ENCODE results near the gene VMP1. TPM values are rescaled to one million over a fixed set of nuclear protein-coding genes. Genes with fewer than 3 reads are reported as not detected.
"Not testable (repeated sequence)": the region's sequence is repeated elsewhere in the genome, so short reads cannot be mapped to it uniquely, and the experiment has no call there.

VMP1 gene
- polyA plus RNA-seq, 10 donors: 40.5 to 63.3 (median 53.8) TPM

DNA sequence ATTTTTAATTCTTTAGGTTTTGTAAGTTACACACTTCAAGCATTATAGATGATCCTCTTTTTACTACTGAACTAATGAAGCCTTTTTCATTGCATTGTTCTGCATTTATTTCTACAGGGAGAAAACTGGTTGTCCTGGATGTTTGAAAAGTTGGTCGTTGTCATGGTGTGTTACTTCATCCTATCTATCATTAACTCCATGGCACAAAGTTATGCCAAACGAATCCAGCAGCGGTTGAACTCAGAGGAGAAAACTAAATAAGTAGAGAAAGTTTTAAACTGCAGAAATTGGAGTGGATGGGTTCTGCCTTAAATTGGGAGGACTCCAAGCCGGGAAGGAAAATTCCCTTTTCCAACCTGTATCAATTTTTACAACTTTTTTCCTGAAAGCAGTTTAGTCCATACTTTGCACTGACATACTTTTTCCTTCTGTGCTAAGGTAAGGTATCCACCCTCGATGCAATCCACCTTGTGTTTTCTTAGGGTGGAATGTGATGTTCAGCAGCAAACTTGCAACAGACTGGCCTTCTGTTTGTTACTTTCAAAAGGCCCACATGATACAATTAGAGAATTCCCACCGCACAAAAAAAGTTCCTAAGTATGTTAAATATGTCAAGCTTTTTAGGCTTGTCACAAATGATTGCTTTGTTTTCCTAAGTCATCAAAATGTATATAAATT, 132.3 kb downstream of the VMP1 start:
- DNase-seq: no peak

DNA sequence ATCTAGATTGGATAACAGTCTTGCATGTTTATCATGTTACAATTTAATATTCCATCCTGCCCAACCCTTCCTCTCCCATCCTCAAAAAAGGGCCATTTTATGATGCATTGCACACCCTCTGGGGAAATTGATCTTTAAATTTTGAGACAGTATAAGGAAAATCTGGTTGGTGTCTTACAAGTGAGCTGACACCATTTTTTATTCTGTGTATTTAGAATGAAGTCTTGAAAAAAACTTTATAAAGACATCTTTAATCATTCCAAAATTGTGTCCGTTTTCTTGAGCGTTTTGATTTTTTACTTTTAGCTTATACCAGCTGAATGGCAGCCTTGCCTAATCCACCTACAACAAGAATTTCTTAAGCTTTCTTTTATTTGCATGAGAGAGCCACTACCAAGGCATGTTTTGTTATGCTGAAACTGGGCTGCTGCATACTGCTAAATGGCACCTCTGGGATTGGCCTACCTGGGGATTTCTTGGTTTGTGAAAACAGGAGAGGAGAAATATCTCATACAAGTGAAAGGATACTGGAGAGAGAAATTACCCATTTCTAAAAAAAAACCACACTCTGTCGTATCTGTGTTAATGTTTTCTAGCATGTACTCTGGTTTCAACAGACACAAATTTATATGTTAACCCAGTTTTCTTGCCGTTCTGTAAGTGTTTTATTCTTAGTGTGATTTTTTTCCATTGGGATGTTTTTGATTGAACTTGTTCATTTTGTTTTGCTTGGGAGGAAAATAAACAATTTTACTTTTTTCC, 133.1 kb downstream of the VMP1 start:
- no peak for DNase-seq

DNA sequence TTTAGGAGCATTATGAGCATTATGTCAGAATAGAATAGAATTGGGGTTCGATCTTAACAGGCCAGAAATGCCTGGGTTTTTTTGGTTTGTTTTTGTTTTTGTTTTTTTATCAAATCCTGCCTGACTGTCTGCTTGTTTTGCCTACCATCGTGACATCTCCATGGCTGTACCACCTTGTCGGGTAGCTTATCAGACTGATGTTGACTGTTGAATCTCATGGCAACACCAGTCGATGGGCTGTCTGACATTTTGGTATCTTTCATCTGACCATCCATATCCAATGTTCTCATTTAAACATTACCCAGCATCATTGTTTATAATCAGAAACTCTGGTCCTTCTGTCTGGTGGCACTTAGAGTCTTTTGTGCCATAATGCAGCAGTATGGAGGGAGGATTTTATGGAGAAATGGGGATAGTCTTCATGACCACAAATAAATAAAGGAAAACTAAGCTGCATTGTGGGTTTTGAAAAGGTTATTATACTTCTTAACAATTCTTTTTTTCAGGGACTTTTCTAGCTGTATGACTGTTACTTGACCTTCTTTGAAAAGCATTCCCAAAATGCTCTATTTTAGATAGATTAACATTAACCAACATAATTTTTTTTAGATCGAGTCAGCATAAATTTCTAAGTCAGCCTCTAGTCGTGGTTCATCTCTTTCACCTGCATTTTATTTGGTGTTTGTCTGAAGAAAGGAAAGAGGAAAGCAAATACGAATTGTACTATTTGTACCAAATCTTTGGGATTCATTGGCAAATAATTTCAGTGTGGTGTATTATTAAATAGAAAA, 133.8 kb downstream of the VMP1 start:
- DNase-seq: not testable (repeated sequence)

DNA sequence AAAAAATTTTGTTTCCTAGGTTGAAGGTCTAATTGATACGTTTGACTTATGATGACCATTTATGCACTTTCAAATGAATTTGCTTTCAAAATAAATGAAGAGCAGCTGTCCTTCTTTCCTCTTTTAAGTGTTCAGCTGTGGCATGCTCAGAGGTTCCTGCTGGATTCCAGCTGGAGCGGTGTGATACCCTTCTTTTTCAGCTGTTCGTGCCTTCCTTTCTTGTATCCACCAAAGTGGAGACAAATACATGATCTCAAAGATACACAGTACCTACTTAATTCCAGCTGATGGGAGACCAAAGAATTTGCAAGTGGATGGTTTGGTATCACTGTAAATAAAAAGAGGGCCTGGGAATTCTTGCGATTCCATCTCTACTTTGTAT, 134.4 kb downstream of the VMP1 start:
- not testable (repeated sequence) for DNase-seq

DNA sequence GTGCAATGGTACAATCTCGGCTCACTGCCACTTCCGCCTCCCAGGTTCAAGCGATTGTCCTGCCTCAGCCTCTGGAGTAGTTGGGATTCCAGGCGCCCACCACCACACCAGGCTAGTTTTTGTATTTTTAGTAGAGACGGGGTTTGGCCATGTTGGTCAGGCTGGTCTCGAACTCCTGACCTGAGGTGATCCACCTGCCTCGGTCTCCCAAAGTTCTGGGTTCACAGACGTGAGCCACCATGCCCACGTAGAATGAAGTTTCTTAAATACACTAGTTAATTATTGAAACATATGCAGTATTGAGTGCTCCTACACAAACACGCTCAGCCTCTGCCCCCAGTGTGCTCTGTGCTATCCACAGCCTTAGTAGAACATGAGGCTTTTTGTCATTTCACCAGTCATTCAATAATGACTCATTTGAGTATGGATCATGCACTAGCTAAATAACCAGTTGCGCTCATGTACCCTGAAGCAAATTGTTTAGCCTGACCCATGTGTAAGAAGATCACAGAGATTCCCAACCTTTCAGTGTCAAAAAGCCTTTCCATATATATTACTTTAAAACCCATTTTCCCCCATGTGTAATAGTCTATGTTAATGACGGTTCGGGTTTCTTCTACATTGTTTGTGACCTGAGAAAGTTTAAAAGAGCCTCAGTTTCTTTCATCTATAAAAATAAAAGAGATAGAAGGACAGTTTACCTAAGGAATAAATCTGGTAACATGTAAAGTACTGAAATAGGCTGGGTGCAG, 135.6 kb downstream of the VMP1 start:
- peak in 1 of 3 donors; percentile 92 for DNase-seq

DNA sequence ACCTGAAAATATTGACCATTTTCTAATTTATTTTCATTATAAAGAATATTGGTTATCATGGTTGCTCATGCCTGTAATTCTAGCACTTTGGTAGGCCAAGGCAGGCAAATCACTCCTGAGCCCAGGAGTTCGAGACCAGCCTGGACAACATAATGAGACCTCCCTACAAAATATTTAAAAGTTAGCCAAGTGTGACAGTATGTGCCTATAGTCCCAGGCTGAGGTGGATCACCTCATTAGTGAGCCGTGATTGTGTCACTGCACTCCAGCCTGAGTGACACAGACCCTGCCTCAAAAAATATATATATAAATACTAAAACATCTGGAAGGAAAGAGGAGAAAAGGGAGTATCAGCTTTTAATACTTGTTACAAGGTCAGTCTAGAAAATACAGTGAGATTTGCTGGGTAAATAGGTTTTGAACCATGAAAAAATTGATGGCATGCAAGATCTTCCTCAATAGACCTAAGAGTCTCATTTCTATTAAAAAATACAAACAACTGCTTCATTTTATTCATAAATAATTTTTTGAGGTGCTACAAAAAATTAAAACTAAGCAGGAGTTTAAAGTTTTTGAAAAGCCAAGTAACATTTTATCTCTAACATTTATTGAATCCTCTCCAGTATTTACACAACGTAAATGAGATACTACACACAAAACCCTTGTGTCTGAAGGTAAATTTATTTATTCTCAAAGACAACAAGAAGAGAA, 137.6 kb downstream of the VMP1 start:
- DNase-seq: no peak

DNA sequence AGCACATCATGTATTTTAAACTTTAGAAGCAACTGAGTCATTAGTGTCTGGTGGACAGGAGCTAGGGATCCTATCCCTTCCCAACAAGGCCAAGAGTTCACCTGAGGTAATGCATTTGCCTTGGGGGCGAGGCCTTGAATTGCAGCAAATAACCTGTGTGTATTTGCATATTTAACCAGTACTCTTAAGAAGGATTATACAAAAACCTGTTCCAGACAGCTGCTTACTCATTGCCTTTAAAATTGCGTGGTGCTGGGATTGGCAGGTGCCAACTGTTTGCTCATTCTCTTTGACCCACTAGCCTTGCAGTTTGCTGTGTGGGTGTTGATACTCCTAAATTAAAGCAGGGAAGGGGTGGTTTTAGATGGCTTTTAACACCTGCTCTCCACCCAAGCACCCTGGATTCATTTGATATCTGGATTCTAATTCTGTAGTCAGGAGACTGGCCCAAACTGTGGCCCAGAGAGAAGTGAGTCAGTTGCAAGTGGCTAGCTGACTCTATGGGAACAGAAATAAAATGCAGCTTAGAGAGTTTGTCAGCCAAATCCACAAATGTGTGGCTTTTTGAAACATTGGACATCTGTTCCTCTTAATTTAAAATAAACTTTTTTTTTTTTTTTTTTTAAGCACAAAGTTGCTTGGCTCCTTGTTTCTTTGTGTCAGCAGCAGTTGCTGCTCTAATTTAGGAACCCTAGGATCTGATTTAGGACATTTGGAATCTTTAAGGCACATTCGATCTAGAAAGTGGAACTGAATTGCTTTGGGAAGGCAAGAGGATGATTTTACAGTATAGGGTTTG, 138.3 kb downstream of the VMP1 start:
- peak; percentile 58 to 70 (median 67) for DNase-seq

DNA sequence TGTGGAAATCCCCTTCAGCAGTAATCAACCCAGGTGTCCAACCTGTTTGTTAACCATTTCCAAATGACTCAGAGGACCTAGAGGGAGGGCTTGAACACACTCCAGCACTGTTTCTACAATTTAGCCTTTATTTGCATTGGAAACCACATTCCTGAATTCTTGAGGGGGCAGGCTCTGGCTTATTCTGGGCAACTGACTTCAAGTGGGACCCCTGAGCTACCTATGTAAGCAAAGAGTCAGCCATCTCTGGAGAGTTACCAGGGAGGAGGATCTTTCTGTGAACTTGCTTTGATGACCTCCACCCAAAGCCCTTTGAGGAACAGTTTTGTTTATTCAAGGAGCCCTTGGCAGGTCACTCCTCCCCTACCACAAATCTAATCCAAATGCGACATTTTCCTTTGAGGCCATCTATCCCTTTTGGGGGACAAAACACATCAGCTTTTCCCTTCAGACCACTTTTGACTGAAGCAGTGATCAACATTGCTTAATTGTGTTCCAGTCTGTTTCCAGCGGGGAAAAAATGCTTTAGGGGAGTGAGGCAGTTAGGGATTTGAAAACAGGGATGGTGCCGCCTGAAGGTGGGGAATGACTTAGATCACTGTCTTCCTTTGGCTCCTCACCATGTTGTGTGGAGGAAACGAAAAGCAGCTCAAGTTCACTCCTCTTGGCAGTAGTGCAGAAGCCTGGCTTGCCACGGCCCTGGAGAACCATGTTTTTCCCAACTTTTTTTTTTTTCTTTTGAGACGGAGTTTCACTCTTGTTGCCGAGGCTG, 139.1 kb downstream of the VMP1 start:
- peak; percentile 63 to 86 (median 77) for DNase-seq

DNA sequence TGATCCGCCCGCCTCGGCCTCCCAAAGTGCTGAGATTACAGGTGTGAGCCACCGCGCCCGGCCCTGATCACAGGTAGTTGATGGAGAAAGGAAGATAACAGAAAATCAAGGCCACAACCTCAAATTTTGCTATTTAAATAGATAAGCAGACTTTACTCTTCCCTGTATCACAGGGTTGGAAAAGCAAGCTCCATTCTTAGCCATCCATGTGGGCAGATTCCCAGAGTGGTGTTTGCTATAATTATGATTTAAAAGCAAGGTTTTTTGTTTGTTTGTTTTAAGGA, 140.9 kb downstream of the VMP1 start:
- no peak for DNase-seq

DNA sequence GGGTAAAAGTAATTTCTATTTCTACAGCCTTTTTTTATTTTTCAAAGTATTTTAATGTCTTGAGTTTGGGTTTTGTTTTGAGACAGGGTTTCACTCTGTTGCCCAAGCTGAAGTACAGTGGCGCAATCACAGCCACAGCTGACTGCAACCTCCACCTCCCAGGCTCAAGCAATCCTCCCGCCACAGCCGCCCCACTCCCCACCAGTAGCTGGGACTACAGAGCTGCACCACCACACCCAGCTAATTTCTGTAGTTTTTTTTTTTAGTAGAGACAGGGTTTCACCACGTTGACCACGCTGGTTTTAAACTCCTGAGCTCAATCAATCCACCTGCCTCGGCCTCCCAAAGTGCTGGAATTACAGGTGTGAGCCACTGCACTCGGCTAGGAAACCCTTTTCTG, 141.3 kb downstream of the VMP1 start:
- DNase-seq: no peak

DNA sequence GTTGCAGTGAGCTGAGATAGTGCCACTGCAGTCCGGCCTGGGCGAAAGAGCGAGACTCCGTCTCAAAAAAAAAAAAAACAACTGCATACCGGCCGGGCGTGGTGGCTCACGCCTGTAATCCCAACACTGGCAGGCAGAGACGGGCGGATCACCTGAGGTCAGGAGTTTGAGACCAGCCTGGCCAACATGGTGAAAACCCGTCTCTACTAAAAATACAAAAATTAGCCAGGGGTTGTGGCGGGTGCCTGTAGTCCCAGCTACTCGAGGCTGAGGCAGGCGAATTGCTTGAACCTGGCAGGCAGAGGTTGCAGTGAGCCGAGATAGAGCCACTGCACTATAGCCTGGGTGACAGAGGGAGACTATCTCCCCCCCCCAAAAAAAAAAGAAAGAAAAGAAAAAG, 142.9 kb downstream of the VMP1 start:
- DNase-seq: not testable (repeated sequence)

DNA sequence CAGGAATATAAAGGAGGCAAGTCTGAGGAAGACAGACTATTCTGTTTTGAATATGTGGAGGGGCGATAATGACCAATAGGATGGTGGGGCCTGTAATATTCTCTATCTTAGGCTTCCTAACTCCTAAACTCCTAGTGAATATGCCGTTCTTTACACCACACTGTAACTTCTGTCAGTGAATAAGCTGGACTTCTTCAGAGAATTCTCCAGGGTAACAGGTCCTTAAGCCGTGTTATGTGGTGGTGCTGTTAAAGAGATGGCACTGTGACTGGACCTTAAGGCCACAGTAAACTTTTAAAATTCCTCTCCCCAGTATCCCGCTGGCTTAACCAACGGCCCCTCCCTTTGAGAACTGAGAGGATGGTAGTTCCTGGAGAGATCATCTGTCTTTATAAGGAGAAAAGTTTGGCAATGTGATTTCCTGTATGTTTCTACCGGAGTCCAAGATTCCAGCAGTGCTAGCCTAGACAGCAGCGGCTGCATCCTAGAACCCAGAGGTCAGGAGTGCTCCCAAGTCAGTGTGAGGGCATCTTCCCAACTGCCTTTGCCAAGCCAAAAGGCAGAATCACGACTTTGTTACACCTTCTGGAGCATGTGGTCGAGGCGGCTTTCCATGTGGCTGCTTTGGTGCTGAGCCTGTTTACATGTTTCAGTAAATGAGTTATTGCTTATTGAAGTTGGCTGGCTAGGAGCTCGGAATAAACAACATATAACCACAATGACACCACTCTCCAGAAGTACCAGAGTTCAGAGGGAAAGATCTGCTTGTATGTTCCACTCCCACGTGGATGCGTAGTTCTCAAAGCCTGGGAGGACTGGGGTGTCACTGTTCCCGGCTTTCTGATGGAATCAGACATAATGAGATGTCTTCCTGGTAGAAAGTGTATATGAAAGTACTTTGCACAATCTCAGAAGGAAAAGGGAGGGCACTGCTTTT, 144.3 kb downstream of the VMP1 start:
- DNase-seq: peak in 1 of 3 donors; percentile 72

DNA sequence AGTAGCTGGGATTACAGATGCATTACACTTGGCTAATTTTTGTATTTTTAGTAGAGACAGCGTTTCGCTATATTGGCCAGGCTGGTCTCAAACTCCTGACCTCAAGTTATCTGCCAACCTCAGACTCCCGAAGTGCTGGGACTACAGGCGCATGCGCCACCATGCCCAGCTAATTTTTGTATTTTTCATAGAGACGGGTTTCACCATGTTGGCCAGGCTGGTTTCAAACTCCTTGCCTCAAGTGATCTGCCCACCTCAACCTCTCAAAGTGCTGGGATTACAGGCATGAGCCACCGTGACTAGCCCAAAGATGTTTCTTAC, 145.4 kb downstream of the VMP1 start:
- DNase-seq: not testable (repeated sequence)

DNA sequence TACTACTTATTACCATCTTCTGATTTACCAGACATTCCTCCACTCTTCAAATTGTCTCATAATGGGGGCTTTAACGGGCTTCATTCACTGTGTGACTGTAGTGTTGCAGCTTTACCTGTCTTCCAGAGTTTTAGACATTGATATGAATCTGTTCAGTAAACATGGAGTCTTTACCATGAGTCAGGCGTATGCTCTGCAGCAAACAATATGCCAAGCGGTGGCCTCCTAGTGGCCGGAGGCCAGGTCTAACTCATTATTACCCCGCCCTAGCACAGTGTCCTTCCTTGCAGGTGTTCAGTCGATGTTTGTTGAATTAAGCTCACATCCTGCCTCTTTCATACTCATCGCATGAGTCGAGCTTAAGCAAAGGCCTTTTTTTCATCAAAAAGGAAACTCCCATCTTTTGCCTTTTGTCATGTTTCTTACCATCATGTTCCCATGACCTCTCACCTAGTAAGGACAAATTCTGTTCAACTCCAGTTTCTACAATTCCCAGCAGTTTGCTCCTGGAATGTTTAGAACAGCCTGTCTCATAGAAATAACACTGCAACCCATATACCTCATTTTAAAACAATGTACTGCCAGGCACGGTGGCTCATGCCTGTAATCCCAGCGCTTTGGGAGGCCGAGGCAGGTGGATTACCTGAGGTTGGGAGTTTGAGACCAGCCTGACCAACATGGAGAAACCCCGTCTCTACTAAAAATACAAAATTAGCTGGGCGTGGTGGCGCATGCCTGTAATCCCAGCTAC, 145.9 kb downstream of the VMP1 start:
- no peak for DNase-seq

DNA sequence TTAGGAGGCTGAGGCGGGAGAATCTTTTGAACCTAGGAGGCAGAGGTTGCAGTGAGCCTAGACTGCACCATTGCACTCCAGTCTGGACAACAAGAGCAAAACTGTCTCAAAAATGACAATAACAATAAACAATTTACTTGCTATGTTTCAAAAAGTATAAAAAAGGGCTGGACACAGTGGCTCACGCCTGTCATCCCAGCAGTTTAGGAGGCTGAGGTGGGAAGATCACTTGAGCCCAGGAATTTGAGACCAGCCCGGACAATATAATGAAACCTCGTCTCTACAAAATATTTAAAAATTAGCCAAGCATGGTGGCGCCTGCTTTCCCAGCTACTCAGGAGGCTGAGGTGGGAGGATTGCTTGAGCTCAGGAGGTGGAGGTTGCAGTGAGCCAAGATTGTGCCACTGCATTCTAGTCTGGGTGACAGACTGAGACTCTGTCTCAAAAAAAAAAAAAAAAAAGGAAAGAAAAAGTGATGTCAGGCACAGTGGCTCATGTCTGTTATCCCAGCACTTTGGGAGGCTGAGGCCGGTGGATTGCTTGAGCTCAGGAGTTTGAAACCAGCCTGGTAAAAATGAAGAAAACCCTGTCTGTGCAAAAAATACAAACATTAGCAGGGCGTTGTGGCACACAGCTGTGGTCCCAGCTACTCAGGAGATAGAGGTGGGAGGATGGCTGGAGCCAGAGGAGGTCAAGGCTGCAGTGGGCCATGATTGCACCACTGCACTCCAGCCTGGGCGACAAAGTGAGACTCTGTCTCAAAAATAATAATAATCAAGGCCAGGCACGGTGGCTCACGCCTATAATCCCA, 146.7 kb downstream of the VMP1 start:
- not testable (repeated sequence) for DNase-seq

DNA sequence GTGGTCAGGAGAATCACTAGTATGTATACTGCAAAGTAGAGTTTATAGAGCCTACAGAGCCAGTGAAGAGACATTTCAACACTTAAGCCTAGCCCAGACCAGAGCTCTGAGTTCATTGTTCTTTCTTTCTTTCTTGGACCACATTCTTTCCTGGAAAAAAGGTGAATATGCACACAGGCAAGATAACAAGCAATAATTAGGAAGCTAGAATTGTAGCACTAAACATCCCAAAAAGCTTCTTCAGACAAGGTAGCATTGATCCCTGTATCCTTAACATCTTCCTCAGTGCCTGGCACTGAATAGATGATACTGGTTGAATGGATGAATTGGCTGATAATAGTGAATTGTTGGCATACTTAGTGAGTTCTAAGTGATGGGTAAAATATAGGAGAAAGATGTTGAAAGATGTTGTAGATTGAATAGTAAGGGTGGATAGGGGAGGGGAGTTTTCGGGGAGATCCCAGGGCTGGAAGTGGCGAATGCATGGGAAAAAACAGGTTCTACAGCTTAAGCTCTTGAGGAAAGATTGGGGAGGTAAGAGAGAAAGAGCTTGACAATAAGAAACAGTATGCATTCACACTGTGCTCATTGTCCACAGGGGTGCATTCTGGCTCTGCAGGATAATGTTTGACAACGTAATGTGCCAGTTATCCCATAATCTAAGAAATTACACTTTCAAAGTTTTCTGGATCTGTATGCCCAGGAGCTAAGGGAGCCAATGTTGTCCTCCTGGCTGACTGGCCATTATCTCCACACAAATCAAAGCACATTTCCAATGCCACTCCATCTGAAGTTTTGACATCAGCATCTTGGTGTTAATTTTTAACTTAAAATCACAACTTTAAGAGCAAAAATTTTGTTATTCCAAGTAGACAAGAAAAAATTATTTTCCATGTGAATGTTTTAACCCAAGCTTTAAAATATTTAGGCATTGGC, 149.7 kb downstream of the VMP1 start:
- no peak for DNase-seq

All from muscle of back (tissue), 11 donors.